Mucosa of stomach (tissue), 1 donor: Measurements from ENCODE around the gene NCAPD3.

Experiments
- H3K27me3 ChIP-seq: one replicate; pipeline ENCODE4 v1.7.0; 2013; ENCODE audit warnings: mild to moderate bottlenecking, low read length; ENCODE audit not compliant: control insufficient read depth, insufficient read depth
- H3K36me3 ChIP-seq: one replicate; pipeline ENCODE4 v1.7.0; 2013; ENCODE audit warnings: low read length; ENCODE audit not compliant: control insufficient read depth, insufficient read depth
- H3K4me1 ChIP-seq: one replicate; pipeline ENCODE4 v1.7.0; 2013; ENCODE audit warnings: mild to moderate bottlenecking, low read length; ENCODE audit not compliant: control insufficient read depth, insufficient read depth
- H3K4me3 ChIP-seq: one replicate; pipeline ENCODE4 v1.7.0; 2013; ENCODE audit warnings: low read length
- H3K9ac ChIP-seq: one replicate; pipeline ENCODE4 v1.7.0; 2013; ENCODE audit warnings: mild to moderate bottlenecking, low read length, moderate library complexity
- H3K9me3 ChIP-seq: one replicate; pipeline ENCODE4 v1.7.0; 2013; ENCODE audit warnings: mild to moderate bottlenecking, low read length, moderate library complexity; ENCODE audit not compliant: control insufficient read depth
- donor health status: Pancreatic carcinoma.

Gene NCAPD3

GRCh38 chr11:134139303-134139872, 84.4 kb downstream of the NCAPD3 start:
- Histone ChIP-seq H3K27me3 (no peaks in the 10 kb centered on the region), H3K4me1 (peaks cover 3% of the 10 kb centered on the region), H3K4me3 (no peak overlapping the region), H3K9ac (no peak overlapping the region), H3K36me3 (no peaks in the 10 kb centered on the region), H3K9me3 (no peaks in the 10 kb centered on the region)

DNA sequence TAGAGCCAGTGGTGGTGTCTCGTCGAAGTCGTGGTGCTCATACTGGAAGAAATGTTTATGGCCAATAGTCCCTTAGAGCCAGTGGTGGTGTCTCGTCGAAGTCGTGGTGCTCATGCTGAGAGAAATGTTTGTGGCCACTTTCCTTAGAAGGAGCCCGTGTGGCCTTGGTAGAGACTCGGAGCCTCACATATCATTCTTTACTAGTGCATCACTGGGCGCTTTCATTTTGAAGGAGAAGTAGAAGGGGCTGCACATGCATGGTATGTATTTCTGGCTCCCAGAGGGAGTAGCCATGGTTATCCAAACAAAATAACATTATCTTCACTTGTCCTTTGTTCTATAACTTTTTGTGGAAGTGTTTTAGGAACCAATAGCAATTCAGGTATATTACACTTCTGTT, 85.4 kb downstream of the NCAPD3 start:
- Histone ChIP-seq H3K4me3 (no peak overlapping the region), H3K27me3 (no peaks in the 10 kb centered on the region), H3K9me3 (no peaks in the 10 kb centered on the region), H3K36me3 (no peaks in the 10 kb centered on the region), H3K4me1 (peaks cover 3% of the 10 kb centered on the region), H3K9ac (no peak overlapping the region)

- H3K9ac ChIP-seq: no peak overlapping the region
These were observed 89.6 kb downstream of the NCAPD3 start for GRCh38 chr11:134134167-134134566.

GRCh38 chr11:134132808-134133207, 91.0 kb downstream of the NCAPD3 start:
- H3K27me3 ChIP-seq: no peaks in the 10 kb centered on the region
- no peak overlapping the region for H3K4me3 ChIP-seq
- no peaks in the 10 kb centered on the region for H3K4me1 ChIP-seq
- H3K36me3 ChIP-seq: no peaks in the 10 kb centered on the region
- no peak overlapping the region for H3K9ac ChIP-seq
- no peaks in the 10 kb centered on the region for H3K9me3 ChIP-seq

More at GRCh38 chr11:134134167-134134566, 89.6 kb downstream of the NCAPD3 start:
- H3K4me1 ChIP-seq: no peaks in the 10 kb centered on the region
- H3K36me3 ChIP-seq: no peaks in the 10 kb centered on the region
- no peaks in the 10 kb centered on the region for H3K27me3 ChIP-seq
- no peak overlapping the region for H3K4me3 ChIP-seq
- no peaks in the 10 kb centered on the region for H3K9me3 ChIP-seq

GRCh38 chr11:134131628-134132244, 92.0 kb downstream of the NCAPD3 start:
- H3K9me3 ChIP-seq: no peaks in the 10 kb centered on the region
- no peak overlapping the region for H3K9ac ChIP-seq
- no peaks in the 10 kb centered on the region for H3K4me1 ChIP-seq
- H3K4me3 ChIP-seq: no peak overlapping the region
- no peaks in the 10 kb centered on the region for H3K36me3 ChIP-seq
- no peaks in the 10 kb centered on the region for H3K27me3 ChIP-seq

DNA sequence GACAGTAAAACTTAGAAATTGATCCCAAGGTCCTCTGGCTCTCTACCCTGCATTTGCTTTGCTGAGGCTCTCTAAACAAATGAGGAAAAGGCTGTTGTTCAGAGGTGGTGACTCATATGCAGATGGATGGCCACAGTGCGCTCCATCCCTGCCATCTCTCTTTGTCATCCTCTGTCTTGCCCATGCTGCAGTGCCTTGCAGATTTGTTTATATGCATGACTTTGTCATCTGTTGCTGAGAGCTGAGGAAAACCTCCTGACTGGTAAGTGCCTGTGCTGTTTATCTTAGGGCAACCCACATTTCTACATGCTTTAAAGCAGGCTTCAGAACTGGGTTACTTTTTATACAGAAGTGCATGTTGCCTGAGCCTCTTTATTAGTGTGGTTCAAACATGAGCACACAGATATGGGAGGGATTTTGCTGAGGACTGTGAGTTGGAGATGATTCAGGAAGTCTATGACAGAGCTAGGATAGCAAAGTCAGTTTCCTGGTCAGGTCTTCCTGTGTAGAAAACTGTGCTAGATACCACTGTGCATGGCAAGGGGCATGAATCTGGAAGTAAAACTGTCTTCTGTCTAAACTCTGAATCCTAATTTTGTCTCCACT, 97.4 kb downstream of the NCAPD3 start:
- Histone ChIP-seq H3K27me3 (peaks cover 9% of the 10 kb centered on the region), H3K4me3 (no peak overlapping the region), H3K4me1 (no peaks in the 10 kb centered on the region), H3K9ac (no peak overlapping the region), H3K36me3 (no peaks in the 10 kb centered on the region), H3K9me3 (no peaks in the 10 kb centered on the region)

DNA sequence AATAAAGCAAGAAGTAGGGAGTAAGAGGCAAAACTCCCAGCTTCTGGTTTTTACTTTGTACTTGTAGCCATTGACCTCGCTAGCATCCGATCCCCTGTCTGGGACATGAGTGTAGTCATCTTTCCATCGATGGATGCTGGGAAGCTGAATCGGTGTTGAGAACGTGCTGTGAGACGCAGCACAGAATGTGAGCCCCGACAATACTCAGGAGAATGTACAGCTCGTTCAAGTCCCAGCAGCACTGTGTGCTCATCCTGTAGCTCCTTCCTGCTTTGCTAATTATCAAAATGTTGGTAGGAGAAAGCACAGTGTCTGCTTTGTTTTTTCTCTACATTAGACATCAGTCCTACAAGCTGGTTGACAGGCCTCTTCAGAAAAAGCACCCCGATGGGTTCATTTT, 98.3 kb downstream of the NCAPD3 start:
- H3K4me1 ChIP-seq: no peaks in the 10 kb centered on the region
- no peak overlapping the region for H3K4me3 ChIP-seq
- H3K36me3 ChIP-seq: no peaks in the 10 kb centered on the region
- peak overlapping the region; percentile 24 for H3K9ac ChIP-seq
- no peaks in the 10 kb centered on the region for H3K9me3 ChIP-seq
- peaks cover 9% of the 10 kb centered on the region for H3K27me3 ChIP-seq

DNA sequence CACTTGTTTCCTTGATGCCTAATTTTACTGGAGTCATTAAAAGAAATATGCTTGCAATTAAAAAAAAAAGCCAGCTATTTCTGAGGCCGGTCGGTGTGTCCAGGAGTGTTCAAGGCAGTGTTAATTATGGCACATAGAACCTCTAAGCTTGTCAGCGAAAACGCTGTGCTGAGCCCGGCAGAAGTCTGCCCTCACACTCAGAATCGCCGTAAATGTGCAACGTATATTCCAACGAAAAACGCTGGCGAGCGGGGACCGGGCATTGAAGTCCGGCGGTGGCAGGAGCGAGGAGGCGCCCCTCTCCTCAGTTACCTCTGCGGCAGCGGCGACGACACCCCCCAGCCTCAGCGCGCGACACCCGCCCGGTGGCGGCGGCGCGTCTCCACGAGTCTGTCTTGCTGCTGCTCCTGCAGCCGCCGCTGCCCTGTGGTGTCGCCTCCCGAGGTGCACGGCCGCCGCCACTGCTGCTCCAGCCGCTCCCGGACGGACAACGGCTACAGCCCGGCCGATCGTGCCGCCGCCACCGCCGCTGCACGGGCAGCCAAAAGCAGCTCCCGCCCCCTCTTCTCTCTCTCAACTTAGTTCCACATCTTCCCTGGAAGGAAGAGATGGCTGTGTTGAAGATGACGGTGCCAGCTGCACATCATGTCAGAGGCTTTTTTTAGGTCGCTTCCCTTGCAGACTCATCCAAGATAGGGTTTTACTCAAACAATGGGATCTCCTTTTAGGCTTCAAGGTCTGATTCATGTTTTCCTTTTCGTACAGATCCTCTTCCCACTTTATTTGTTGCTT, 98.9 kb downstream of the NCAPD3 start:
- Histone ChIP-seq H3K4me1 (no peaks in the 10 kb centered on the region), H3K27me3 (peaks cover 9% of the 10 kb centered on the region), H3K9ac (peak overlapping the region; percentile 24), H3K36me3 (no peaks in the 10 kb centered on the region), H3K4me3 (no peak overlapping the region), H3K9me3 (no peaks in the 10 kb centered on the region)

- H3K4me3 ChIP-seq: no peak overlapping the region
- H3K36me3 ChIP-seq: no peaks in the 10 kb centered on the region
- H3K9me3 ChIP-seq: no peaks in the 10 kb centered on the region
- peaks cover 9% of the 10 kb centered on the region for H3K27me3 ChIP-seq
- no peaks in the 10 kb centered on the region for H3K4me1 ChIP-seq
- no peak overlapping the region for H3K9ac ChIP-seq
These were observed 102.7 kb downstream of the NCAPD3 start for GRCh38 chr11:134120921-134121526.

DNA sequence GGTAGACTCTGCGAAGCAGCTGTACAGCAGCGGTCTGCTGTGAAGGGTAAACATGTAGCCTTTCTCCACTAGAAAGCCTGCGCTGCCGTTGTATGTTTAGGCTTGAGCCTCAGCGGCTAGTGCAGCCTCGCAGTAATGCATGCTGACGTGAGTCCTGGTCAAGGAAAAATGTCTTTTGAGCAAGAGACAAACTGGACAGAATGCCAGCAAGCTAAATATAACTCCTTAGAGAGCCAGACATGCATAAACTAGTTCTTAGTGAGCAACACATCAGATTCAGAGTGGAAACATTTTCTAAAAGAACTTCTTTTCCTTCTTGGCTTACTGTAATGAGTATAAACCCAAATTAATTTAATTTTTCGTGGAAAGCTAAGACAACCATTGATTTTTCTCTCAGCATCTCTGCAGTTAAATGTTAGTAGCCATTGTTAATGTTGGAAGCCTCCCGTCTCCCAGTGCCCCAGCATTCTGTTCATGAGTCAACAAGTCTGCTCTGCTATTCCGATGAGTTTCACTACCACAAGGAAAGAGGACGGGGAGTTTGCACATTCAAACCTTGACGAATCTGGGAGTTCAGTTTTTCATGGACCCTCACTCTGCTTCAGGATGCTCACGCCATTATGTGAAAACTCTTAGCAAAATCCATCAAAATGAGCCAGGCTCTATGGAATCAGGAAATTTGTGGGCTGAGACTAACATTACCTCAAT, 103.5 kb downstream of the NCAPD3 start:
- Histone ChIP-seq H3K9ac (no peak overlapping the region), H3K36me3 (no peaks in the 10 kb centered on the region), H3K9me3 (no peaks in the 10 kb centered on the region), H3K27me3 (peaks cover 5% of the 10 kb centered on the region), H3K4me3 (no peak overlapping the region), H3K4me1 (no peaks in the 10 kb centered on the region)

GRCh38 chr11:134119094-134119493, 104.7 kb downstream of the NCAPD3 start:
- H3K4me3 ChIP-seq: no peak overlapping the region
- H3K36me3 ChIP-seq: no peaks in the 10 kb centered on the region
- no peaks in the 10 kb centered on the region for H3K9me3 ChIP-seq
- peaks cover 5% of the 10 kb centered on the region for H3K27me3 ChIP-seq
- H3K9ac ChIP-seq: no peak overlapping the region
- no peaks in the 10 kb centered on the region for H3K4me1 ChIP-seq
